Stimulated activated CD4-positive, alpha-beta T cell treated with anti-CD3 and anti-CD28 coated beads, TNF-alpha, amount 100 ng/mL, for 1 hour (primary cell): Measurements from ENCODE around the gene EFNA1.
A peak's percentile ranks its signal among the peaks of the same experiment; 100 is the strongest.

Experiments
- DNase-seq, 3 donors: peaks; one replicate each; pipeline ENCODE4 v3.0.0-alpha.2; 2020; ENCODE audit warnings: low read depth in 3 of 3, low spot score in 1 of 3

Gene EFNA1, protein sequence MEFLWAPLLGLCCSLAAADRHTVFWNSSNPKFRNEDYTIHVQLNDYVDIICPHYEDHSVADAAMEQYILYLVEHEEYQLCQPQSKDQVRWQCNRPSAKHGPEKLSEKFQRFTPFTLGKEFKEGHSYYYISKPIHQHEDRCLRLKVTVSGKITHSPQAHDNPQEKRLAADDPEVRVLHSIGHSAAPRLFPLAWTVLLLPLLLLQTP

DNA sequence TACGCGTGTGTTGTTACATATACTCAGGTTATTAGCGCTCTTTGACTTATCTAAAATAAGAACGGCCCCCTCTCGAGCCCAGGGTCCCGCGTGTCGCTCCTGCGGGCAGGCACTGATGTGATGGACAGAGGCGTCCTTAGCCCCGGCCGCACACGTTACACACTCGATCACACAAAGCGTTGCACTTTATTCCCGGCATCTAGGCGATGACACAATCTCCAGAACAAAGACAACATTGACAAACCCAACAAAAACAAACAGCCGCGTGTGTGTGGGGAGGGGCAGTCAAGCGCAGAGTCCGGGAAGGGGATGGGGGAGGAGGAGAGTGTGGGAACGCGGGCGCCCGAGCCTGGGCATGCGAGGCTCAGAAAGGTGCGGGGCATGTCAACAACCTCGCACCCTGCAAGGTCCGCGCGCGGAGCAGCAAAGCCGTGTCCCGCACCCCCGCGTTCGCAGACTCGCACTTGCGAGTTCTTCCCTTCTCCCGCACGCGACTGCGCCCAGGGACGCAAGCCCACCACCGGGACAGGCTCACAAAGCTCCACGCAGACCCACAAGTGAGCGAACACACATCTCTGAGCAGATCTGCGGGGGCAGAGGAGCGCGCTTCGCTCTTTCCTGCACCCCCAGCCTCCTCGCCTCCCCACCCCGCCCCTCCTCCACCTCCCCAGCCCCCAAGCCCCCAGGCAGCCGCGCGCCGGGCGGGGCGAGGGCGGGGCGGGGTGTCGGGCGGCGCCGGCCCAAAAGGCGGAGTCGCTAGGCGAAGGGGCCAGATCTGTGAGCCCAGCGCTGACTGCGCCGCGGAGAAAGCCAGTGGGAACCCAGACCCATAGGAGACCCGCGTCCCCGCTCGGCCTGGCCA is at the start of gene EFNA1:
Gene EFNA1 (plus strand): TSS at position 772 of the 862 bp plus-strand sequence. CDS start 102 bp downstream, outside the sequence.
- no peak for DNase-seq

DNA sequence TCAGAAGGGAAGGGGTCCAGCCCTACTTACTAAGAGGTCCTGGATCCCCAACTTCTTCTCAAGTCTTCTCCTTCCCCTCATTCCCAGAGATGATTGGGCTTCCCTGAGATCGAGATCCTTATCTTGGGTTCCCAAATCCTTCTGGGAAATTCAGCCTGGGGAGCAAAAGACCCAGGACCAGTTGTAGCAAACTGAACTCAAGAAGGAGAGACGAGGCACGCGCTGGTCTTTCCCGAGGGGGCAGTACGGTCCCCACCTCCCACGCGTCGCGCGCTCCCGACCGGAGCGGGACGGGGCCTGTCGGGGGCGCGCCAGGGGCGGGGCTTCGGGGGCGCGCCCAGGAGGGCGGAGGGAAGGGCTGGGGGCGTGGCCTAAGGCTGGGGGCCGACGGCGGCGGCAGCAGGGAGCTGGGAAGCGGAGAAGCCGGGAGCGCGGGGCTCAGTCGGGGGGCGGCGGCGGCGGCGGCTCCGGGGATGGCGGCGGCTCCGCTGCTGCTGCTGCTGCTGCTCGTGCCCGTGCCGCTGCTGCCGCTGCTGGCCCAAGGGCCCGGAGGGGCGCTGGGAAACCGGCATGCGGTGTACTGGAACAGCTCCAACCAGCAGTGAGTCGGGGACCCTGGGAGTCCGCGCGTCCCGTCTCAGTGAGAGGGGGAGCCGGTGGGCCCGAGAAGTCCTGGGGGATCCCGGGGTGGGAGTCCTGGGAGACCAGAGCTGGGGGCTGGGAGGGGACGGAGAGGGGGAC is 49.0 kb upstream of the EFNA1 start, which contains the start of gene EFNA3:
Gene EFNA3 (plus strand): TSS at position 369 of the 741 bp plus-strand sequence. CDS start 105 bp downstream, at position 474.
- DNase-seq, result peak in 2 of 3 donors; percentile 43 to 64

DNA sequence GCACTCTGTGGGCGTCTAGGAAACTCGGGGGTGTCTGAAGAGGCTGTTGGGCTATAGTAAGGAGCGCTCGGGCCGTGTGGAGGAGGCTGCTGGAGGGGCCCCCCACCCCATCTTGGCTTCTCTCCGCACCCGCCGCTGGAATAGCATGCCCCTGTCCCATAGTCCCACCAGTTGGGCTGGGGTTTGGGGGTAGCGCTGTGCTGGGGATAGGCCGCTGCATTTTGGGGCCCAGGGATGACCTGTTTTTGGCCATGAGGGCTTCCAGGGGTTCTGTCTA is 48.5 kb upstream of the EFNA1 start:
- DNase-seq, result no peak

DNA sequence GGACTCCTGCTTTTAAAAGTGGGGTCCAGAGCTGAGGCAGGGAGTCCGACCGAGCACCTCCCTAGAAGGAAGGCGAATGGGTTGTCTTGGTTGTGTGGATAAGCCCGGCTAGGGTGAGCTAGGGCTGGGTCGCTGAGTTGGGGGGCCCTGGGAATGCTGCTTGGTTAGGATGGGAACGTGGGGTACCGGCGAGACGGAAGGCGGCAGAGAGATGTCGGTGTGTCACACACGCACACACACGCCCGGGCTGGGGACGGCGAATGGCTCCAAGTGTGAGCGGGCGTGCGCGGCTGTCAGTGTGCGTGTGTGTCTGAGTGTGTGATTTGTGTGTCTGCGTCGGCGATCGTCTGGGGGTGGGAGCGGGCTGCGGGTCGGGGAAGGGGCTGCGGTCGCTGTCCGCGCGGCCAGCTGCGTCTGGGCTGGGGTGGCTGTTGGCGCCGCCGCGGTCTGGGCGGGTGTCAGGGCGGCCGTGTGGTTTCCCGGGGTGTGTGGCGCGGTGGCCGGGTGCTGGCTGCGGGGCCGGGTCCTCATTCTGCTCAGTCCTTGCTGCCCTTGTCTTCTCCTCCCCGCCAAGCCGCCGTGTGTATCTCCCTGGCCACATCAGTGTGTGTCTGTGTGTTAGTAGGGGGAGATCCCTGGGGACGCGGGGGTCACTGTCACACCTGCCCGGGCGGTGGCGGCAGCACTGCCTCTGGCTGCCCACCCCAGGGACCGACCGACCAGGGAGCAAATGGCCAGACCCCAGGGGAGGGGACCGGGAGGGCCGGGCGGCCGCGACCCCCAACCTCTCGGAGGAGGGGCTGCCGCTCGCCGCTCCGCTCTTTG is 48.0 kb upstream of the EFNA1 start:
- no peak for DNase-seq

DNA sequence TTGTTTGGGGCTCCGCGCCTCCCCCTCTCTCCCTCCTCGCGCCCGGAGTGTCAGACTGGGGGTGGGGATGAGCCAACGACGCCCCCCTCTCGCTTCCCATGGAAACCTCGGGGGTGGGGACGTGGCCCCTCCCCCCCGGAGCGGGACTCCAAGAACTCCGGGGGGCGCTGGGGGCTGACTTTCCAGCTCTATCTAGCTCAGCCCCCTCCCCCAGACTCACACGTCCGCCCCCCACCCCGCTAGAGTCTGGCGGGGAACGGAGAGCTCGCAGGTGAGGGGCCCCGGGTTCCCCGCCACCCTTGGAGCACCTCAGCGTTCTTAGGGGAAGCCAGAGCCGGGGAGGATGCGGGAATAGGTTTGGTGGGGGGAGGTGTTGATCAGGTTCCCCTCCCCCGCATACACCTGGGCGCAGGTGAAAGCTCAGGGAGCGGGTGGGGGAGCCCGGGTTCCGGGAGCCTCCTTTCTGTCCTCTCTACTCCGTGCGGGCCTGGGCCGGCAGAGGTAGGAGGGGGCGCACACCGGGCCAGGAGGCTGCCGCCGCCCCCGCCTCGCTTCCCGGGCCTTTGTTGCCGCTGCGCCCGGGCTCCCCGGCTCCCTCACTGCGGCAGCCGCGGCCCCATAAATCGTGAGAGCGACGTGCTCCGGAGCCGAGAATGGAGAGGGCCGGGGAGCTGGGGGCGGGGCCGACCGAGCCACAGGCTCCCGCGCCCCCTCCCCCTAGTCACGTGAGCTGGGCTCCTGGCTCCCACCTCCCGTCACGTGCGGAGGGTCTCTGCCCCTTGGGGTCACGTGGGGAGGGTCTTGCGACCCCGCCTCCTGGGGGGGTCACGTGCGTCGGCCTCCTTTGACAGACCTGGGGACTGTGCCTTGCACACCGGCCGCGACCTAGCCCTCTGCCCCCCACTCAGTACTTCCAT is 47.1 kb upstream of the EFNA1 start:
- no peak for DNase-seq

DNA sequence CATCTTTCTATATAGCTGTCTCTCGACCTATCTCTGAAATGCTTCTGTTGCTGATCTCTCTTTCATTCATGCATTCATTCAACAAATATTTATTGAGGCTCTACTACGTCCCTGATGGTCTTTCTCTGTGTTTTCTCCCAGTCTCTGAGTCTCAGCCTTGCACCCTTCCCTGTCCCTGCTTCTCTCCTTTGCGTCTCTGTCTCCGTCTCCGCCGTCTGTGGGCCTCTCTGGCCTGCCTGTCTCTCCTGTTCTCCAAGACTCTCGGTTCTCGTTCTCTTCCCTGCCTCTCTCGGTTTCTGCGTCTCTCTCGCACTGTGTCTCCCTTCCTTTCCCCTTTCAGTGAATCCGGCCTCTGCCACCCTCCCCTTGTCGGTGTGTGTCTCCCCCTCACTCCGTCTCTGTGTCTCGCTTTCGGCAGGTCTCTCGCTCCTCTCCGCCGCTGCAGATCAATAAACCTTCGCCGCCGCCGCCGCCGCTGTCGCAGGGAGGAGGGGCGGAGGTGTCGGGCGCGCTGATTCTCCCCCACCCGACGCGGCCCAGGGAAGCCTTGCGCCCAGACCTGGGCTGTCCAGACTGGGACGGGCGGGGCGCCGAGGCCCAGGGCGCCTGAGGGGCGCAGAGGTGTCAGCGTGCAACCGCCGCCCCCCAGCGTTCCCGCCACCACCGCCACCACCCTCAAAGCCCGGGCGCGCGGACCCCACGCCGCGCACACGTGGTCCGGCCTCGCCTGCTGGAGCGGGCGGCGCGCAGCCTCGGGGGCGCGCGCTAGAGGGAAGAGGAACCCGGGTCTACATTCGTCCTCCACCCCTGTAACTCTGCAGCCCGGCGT is 46.0 kb upstream of the EFNA1 start:
- no peak for DNase-seq

DNA sequence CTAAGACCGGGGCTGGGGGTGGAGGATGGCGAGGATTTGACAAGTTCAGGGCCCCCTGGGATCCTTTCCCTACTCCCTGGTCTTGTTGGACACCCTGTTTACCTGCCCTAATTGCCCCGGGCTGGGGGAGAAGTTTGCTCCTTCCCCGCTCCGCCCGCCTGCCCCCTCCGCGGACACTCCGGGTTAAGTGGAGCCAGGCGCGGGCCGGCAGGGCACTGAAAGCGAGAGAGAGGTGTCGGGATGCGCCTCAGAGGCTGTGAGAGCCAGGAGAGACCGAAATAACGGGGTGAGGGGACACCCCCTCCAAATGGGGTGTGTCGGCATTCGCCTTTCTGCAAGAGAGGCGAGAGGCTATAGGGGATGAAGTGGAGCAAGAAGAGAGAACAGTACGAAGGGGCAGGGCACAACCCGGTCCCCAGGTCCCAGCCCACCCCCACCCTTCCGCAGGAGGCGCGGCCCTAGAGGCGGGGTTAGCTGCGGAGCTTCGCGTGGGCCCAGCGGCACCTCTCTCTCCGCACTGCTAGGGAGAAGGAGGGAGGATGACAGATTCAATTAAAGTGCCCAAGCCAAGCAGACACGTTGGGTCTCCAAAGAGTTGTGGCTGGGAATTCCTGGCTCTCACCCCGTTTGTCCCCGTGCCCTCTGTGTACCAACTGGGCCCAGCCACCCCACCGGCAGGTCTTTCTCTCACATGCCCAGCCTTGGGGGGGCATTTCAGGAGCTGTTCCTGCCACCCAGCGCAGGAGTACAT is 45.2 kb upstream of the EFNA1 start:
- no peak for DNase-seq

DNA sequence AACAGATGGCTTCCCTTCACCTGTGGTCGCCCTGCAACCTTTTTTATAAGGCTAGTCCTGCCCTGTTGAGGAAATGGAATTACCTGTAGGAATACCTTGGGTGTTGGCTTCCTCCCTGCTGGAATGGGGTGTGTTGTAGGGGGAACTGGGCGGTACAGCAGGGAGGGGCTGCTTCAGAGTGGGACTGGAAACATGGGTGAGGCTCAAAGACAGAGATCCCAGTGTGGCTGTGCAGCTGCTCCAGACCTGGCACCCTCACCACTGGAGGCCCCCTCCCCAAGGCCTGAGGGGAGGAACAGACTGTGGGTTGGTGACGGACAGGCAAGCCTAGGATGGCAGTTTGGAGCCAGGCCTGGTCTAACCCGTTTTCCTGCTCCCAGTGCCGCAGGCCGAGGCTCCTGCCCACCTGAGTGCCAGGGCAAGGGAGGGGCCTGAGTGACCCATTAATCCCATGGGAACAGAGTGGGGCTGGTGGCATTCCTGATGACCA is 44.6 kb upstream of the EFNA1 start:
- DNase-seq, result no peak

DNA sequence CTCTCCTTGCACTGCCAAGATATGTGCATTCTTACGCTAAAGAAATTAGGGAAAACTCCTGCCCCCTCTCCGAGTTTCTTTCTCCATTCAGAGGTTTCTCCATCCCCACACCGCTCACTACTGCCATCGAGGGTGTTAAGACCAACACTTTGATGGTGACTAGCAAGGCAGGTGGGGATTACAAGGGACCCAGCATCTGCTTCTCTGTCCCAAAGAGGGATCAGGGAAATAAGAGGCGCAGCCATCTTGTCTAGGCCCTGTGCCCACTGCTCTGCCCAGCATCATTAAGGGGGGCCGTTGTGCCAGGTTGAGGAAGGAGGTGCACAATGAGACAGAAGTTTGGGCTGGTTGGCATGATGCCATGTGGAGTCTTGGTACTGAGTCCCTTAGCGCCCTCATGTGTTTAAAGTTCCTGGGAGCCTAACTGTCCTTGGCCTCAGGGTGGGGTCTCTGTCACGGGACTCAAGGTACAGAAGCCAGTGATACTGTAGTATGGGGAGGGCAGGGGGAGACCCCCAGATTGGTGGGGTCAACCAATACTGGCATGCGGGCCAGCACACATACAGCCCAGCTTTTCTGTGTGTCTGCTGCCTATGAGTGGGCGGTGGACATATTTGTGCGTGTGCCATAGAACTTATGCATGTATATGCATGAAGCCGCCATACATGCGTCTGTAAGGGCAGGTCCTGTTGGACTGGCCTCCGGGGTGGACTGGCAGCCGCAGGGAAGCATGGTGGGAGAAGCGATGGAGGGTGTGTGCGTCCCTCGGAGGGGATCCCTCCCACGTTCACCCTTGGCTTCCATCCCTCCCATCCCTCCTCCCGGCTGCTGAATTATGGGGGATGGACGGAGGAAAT is 43.6 kb upstream of the EFNA1 start:
- no peak for DNase-seq

DNA sequence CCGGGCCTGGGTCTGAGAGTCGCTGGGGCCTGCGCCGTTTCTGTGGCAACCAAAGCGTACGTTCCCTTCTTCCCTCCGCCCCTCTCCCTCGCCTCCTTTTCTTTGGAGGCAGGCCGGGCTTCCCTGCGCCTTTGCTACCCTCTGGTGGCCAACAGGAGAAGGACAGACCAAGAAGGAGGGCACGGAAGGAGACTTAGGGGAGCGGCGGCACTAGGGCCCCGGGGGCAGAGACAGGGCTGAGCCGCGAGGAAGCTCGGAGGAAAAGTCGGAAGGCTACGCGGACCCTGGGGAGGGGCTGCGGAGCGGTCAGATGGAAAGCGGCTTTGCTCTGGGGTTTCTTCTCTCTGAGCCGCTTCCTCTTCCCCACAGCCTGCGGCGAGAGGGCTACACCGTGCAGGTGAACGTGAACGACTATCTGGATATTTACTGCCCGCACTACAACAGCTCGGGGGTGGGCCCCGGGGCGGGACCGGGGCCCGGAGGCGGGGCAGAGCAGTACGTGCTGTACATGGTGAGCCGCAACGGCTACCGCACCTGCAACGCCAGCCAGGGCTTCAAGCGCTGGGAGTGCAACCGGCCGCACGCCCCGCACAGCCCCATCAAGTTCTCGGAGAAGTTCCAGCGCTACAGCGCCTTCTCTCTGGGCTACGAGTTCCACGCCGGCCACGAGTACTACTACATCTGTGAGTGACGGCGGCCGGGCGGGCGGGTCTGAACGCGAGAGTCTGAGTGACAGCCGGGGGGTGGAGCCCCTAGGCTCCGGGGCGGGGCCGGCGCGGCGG is 42.8 kb upstream of the EFNA1 start:
- peak; percentile 73 to 86 (median 77) for DNase-seq

DNA sequence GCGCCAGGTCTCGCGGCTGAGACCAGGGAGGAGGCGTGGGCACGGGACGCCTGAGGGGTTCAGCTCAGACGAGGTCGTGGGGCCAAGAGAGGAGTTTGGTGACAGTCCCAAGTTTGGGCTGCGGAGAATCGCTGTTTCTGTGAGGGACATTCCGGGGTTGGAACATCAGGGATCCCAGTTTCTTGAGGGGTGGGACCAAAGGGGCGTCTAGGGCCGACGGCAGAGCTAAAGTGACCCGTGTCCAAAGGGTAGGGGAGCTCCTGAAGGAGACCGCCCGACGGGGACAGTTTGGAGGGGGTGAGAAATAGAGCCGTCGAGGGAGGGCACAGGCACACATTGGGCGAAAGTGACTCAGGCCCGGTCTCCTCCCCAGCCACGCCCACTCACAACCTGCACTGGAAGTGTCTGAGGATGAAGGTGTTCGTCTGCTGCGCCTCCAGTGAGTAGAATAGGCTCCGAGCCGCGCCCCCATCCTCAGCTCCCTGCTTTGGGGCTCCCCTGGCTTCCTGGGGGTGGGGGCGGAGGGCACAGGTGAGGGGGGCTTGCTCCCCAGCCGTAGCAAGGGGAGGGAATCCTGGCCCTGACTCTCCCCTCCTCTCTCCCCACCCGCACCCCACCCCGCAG is 42.1 kb upstream of the EFNA1 start:
- peak; percentile 50 to 59 (median 58) for DNase-seq

DNA sequence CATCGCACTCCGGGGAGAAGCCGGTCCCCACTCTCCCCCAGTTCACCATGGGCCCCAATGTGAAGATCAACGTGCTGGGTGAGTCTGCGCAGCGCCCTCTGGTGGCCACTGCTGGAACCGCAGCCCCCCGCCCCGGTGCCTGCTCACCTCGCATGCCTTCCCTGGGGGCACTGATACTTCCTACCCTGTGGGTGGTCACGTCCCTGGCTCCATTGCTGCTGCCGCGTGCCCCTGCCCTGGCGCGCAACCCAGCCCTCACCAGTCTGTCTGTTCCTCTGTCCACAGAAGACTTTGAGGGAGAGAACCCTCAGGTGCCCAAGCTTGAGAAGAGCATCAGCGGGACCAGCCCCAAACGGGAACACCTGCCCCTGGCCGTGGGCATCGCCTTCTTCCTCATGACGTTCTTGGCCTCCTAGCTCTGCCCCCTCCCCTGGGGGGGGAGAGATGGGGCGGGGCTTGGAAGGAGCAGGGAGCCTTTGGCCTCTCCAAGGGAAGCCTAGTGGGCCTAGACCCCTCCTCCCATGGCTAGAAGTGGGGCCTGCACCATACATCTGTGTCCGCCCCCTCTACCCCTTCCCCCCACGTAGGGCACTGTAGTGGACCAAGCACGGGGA is 41.4 kb upstream of the EFNA1 start:
- peak; percentile 24 to 82 (median 64) for DNase-seq

DNA sequence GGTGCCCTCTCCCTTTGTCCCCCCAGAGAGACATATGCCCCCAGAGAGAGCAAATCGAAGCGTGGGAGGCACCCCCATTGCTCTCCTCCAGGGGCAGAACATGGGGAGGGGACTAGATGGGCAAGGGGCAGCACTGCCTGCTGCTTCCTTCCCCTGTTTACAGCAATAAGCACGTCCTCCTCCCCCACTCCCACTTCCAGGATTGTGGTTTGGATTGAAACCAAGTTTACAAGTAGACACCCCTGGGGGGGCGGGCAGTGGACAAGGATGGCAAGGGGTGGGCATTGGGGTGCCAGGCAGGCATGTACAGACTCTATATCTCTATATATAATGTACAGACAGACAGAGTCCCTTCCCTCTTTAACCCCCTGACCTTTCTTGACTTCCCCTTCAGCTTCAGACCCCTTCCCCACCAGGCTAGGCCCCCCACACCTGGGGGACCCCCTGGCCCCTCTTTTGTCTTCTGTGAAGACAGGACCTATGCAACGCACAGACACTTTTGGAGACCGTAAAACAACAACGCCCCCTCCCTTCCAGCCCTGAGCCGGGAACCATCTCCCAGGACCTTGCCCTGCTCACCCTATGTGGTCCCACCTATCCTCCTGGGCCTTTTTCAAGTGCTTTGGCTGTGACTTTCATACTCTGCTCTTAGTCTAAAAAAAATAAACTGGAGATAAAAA is 40.7 kb upstream of the EFNA1 start:
- DNase-seq, result no peak

DNA sequence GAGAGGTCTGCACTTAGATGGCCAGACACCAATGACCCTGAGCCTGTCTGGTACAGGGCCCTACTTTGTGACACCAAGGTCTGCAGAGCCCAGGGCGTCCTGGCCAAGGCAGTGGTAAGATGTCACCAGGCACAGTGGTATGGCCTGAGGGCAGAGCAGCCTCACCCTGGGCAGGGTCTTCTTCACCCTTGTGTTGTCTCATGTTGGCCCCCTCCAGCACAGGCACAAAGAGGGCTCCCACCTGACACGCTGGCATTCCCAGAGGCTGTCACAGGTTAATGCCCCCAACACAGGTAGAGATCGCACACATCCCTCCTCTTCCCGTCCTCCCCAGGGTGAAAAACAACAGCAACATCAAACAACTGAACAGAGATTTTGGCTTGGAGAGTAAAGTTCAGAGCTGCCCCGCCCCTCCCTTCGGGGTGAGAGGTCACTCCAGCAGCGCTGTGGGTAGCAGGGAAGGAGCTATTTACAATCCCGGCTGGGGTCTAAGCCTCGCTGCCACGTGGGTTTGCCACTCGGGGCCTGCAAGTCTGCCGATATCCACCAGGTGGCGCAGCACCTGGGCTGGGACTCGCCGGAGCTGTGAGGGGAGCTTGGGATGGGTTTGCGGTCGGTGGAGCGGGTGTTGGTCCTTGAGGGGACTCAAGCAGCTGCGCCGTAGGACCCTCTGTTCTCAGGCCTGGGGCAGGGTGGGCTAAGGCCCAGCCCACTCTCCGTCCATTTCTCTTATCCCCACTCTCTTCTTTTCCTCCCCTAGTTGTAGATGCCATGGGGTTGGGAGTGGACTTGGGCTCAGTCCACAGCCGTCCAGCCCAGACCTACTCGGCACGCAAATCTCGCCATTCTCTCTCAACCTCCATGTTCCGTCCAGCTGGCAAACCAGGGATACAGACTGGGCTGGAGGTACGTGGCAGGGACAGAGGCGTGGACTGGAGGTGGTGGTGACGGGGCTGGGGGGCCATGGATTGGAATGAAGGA is 36.3 kb upstream of the EFNA1 start:
- DNase-seq, result peak; percentile 50 to 78 (median 66)
